Amniotic stem cell (primary cell): ENCODE measurements around the gene HERC5.

ENCODE experiments used
- DNase-seq: peaks from one replicate; lab custom pipeline; 2025; lab: John Stamatoyannopoulos, UW

The HERC5 gene

GRCh38 chr4:88522702-88523324 is 65.9 kb downstream of the HERC5 start:
- peak; percentile 23 for DNase-seq

GRCh38 chr4:88523325-88524129 is 66.6 kb downstream of the HERC5 start, which contains the start of gene PYURF:
Gene PYURF, minus strand, starts transcription at chr4:88523776. Its CDS starts 76 bp downstream, at chr4:88523700.
- DNase-seq = peak; percentile 89

GRCh38 chr4:88524171-88524570 is 67.3 kb downstream of the HERC5 start:
- DNase-seq = no peak

GRCh38 chr4:88526221-88526815 is 69.4 kb downstream of the HERC5 start:
- DNase-seq = no peak

GRCh38 chr4:88527787-88528186 is 70.9 kb downstream of the HERC5 start:
- DNase-seq = no peak

GRCh38 chr4:88528861-88529260 is 71.9 kb downstream of the HERC5 start:
- DNase-seq = no peak

GRCh38 chr4:88531549-88531948 is 74.6 kb downstream of the HERC5 start:
- DNase-seq = no peak

- no peak for DNase-seq
Observed at GRCh38 chr4:88533088-88533790, 76.3 kb downstream of the HERC5 start.

- DNase-seq = peak; percentile 74
Observed at GRCh38 chr4:88533937-88534750, 77.2 kb downstream of the HERC5 start.

GRCh38 chr4:88535090-88535755 is 78.3 kb downstream of the HERC5 start:
- no peak for DNase-seq

GRCh38 chr4:88537709-88538108 is 80.8 kb downstream of the HERC5 start:
- DNase-seq = no peak

- DNase-seq = peak; percentile 28
Observed at GRCh38 chr4:88539322-88540068, 82.6 kb downstream of the HERC5 start.

- no peak for DNase-seq
Observed at GRCh38 chr4:88549815-88550214, 92.9 kb downstream of the HERC5 start.
